NCI-H524 (cell line): ENCODE data around the gene EVX2.

Experiments used
- DNase-seq, 2 experiments: peaks; one replicate each; lab custom pipeline; 2025; lab: John Stamatoyannopoulos, UW

Gene EVX2

DNA sequence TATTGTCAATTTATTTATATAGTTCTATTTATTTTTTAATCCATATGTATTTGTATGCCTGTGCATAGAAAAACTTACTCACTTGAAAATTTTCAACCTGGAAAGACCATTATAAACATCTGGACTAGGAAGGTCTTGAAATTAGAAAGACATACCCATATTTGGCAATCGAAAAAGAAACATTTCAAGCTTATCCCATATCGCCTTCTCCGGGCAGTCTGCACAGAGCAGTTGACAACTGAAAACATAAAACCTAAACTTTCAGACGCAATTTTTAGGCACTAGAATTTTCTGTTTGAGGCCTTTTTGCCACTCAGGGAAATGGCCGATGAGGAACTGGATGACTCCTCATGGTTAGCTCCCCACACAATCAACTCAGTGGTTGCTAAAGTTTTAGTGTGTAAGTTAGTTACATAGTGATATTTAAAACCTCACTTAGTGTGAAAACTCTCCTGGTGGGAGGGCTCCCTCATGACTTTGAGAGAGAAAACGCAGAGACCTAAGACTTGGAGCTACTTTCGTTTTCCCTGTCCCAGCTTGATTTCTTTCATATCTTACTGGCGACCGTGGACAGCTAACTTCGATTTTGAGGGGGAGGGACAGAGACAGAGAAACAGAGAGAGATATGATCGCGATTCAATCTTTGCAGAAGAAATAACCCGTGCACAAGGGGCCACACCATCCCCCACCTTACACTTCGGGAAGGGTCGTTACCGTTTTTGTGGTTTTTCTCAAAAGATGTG lies 12.7 kb upstream of the EVX2 start:
- no peak for DNase-seq

DNA sequence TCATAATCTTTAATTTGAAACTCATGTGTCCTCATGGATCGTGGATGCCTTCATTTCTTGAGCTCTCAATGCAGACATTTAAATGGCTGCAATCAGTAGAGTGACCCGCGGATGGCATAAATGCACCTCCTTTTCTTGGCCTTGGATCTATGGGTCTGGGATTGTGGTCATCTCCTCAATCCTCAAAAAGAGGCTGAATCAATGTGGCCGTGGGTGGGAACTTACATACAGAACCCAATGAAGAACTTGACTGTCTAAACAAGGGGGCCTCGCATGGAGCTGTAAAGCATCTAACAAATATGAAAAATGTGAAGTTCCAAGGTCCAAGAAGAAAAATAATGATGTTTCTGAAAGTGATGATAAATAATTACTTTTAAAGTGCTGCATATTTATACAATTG lies 11.7 kb upstream of the EVX2 start:
- no peak for DNase-seq

DNA sequence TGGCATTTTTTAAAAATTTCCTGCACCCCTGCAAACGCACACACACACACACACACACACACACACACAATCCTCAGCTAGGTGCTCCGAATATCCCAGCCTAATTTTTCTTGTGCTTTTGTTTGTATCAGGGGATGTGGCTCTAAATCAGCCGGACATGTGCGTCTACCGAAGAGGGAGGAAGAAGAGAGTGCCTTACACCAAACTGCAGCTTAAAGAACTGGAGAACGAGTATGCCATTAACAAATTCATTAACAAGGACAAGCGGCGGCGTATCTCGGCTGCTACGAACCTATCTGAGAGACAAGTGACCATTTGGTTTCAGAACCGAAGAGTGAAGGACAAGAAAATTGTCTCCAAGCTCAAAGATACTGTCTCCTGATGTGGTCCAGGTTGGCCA lies 10.6 kb upstream of the EVX2 start:
- peak; percentile 7 to 32 for DNase-seq

DNA sequence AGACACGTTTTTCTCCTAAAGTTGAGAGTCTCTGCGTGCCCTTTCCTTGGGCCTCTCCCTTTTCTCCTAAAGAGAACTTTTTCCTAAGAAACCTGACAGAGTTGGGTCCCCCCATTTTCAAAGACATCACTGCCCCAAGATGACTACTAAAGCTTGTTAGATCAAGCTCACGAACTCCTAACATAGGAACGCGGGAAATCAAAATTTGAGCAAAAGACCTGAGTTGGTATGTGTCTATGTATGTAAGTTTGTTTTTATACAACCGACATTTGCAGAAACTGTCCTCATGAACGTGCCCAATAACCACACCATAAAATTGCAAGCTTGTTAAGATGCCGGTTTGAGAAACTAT lies 10.1 kb upstream of the EVX2 start:
- DNase-seq: no peak

DNA sequence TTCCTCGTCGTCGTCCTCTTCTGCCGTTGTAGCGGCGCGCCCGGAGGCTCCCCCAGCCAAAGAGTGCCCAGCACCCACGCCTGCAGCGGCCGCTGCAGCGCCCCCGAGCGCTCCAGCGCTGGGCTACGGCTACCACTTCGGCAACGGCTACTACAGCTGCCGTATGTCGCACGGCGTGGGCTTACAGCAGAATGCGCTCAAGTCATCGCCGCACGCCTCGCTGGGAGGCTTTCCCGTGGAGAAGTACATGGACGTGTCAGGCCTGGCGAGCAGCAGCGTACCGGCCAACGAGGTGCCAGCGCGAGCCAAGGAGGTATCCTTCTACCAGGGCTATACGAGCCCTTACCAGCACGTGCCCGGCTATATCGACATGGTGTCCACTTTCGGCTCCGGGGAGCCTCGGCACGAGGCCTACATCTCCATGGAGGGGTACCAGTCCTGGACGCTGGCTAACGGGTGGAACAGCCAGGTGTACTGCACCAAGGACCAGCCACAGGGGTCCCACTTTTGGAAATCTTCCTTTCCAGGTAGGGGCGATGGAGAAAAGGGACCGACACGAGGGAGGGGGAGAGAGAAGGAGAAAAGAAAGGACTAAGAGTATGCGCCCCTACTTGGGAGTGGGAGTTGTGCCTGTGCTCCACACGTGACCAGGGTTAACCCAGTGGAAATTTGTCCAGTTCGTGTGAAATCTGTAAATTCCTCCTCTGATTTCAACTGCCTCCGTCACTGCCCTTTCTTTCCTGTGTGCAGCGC lies 9.6 kb upstream of the EVX2 start:
- DNase-seq: peak in 1 of 2 experiments; percentile 67

GRCh38 chr2:176092270-176093144 lies 8.7 kb upstream of the EVX2 start, which contains the start of gene HOXD13:
Gene HOXD13 (plus strand): TSS chr2:176092721. CDS start chr2:176092891, 170 bp downstream.
- DNase-seq: peak; percentile 19 to 55

DNA sequence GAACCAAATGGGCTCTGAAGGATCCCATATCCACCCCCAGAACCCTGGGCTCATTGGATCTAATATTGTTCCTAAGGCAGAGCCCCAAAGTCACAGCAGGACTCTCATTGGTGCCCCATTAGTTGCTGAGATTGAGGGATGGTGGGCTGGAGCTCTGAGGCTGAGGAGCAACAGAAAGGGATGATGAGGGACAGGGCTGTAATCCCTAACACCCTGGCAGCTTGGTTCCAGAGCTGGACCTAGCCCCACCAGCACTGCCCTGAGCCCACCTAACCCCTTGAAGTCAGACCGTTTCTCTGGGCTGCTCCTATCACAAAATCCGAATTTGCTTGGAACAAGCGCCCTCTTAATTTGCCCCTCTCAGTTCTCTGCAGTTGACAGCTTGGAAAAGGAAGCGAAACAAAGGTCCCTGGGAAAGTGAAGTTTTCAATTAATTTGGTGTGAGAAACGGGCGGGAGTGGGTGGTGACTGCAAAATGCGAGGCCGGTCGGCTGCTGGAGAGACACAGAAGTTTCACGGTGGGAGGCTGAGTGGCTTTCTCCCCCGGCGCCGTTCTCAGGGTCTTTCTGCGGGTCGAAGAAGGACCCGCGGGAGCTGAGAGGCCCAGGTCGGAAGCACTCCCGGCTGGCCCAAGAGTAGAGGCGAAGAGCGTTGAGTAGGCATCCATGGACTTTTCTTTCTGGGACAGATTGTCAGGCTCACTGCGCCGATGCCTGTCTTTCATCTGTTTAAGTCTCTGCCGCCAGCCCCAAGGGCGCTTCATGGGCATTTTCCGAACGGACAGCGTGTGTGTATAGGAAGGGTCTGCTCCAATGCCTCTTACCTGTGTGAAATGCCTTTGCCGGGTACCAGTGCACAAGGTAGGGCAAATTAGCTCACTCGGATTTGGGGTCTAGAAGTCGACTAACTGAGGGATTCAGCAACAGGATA lies 7.8 kb upstream of the EVX2 start:
- DNase-seq: no peak

DNA sequence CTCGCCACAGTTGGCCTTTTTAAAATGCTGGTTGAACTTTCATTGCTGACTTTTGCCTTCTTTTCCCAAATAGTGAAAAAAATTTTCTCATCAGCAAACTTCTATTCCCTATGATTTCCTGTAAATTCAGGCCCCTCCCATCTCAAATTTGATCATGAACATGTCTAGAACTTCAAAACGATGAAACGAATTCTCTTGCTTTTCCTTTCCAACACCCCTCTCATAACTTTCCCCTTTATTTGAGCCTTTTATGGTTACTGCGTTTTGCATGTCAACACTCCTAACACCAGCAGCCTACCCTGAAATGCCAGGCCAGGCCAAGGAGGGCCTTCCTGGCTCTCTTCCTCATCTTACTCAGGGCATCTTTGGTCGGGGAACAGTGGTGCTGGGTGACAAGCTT lies 7.1 kb upstream of the EVX2 start:
- no peak for DNase-seq

- DNase-seq: no peak
These were observed 6.2 kb upstream of the EVX2 start for GRCh38 chr2:176089843-176090395.

- DNase-seq: no peak
These were observed 5.4 kb upstream of the EVX2 start for GRCh38 chr2:176088937-176089842.

DNA sequence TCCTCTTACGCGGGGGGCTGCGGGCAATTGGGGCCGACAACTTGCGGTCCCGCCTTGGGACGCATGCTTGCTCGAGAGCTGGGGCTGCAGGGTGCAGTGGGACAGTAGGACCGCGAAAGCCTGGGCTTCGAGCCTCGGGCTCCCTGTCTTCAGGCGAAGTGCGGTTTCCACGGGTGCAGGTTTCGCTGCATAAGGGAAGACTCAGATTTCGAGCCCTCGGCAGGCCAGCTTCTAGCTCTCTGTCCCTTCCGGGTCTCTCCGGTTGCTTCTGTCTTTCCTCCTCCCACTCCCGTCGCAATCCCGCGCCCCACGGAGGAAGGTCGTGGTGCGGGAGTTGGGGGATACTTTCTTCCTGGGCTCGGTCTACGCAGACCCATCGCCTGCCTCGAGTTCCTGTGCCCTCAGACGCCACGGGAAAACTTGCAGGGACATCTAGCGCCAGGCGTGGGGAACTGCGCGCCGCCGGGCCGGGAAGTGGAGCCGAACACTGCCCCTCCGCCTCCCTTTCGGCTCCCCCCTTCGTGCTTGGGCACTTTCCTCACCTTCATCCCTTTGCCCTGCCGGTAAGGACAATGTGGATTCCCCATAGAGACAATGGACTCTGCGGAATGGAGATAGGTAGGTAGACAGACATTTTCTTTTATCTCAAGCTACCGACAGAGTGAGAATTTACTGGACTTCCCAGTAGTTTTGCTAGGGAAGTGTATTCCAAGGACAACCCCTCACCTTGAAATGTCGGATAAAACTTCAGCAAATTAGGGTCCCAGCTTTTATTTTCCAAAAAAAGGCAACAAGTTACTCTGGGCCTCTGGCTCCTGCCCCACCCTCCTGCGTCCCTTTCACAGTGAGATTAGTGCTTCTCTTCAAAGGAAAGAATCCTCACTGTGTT lies 4.5 kb upstream of the EVX2 start:
- DNase-seq: peak; percentile 40 to 76

DNA sequence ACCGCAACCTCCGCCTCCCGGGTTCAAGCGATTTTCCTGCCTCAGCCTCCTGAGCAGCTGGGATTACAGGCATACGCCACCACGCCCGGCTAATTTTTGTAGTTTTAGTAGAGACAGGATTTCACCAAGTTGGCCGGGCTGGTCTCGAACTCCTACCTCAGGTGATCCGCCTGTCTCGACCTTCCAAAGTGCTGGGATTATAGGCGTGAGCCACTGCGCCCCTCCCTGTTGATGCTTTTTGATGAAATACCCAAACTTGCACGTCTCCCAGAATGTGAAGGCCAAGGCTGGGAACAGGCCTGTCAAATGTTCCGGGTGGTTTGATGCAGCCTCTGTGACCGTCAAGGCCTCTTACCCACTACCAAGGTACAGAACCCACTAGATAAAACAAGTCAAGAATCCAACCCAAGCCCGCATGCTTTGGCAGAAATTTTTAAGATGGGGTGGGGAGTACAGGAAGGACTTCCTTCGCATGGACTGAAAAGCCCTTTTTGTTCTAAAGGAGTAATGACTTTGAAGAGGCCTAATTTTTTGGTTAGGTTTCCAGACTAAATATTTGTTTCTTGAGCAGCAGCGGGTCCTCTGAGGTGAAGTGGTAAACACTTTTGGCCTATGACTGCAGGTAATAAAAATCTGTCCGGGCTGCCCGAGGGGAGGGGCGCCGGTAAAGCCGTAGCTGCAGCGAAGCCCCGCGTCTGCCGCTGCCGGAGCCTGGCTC lies 3.7 kb upstream of the EVX2 start:
- no peak for DNase-seq

DNA sequence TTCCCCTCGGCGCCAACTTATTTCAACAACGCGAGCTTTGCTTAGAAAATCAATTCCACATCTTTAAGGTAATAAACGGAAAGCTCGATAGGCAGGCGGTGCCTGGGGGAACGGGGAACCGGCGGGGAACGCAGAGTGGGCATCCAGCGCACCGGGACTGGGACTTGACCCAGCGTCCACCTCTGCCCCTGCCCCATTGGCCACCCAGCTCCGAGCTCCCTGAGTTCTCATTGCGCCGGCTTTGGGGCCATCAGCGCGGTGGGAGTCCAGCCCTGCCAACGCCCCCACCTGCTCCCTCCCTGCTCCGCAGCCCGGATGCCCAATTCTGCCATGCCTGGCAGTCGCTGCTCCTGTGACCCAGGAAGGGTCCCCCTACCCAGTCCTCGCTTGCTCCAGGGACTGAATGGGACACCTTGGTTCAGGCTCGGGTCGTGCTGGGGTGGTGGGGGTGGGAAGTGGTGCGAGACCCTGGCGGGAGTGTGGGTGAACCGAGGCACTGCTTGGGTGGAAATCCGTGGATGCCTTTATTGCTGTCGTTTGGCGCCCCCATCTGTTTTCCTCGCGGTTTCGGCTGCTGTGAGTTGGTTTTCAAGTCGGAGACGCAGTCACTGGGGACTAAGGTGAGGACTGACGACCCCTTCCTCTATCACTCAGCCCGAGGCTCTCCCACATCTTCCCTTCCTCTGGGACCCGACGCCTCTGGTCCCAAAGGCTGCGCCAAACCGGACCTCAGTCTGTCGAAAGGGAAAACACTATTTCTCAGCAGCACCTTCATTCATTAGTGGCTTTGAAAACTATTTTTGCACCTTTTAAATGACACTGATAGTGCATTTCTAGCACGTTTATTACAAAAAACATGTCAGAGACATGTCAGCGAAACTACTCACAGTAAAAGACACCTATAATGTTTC lies 2.4 kb upstream of the EVX2 start:
- peak; percentile 39 to 71 for DNase-seq

GRCh38 chr2:176085120-176085788 lies 1.5 kb upstream of the EVX2 start:
- DNase-seq: peak in 1 of 2 experiments; percentile 55

- DNase-seq: peak; percentile 27 to 55
These were observed 903 bp upstream of the EVX2 start for GRCh38 chr2:176084611-176085119.
